Dedifferentiated amniotic fluid mesenchymal stem cell (primary cell): ENCODE measurements around the gene ACTA2.
A peak's percentile ranks its signal among the peaks of the same experiment; 100 is the strongest.
"Not testable (repeated sequence)": the region's sequence is repeated elsewhere in the genome, so short reads cannot be mapped to it uniquely, and the experiment has no call there.

Experiments
- DNase-seq: peaks from one replicate; pipeline ENCODE4 v3.0.0-alpha.2; 2016; ENCODE audit errors: extremely low spot score

The ACTA2 gene

DNA sequence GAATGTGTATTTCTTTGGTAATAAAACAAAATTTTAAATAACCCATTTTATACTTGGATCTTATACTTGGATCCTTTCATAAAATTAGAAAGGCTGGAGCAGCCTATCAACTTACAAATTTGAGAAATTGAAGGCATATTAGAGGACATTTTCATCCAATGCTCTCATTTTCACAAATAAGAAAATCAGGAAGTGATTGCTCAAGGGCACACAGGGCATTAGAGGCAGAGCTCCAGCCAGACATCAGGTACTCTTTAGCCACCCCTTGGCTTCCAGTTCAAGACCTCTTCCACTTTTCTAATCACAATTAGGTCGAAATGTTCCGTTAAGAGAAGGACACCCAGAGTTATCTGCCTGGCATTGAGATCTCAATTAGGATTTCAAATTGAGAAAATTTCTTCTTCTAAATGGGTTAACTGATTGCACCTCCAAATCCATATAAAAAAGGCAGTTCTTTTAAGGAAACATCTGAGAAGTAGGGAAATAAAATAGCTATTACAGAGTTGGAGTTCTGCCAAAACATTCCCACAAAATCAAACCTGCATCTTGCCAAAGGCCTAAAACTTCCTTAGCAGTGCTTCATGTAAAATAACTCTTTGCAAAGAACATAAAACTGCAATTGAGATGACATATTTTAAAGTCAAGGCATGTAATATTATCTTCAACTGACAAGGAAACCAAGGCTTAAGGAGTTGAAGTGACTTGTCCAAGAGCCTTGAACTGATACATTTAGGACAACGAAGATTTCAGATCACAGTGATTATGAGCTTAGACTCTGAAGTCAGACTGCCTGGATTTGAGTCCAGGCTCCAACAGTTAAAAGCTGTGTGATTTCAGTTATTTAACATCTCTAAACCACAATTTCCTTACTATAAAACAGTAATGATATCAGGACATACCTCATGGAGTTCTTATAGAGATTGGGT lies 2.4 kb downstream of the ACTA2 start:
- DNase-seq = no peak

DNA sequence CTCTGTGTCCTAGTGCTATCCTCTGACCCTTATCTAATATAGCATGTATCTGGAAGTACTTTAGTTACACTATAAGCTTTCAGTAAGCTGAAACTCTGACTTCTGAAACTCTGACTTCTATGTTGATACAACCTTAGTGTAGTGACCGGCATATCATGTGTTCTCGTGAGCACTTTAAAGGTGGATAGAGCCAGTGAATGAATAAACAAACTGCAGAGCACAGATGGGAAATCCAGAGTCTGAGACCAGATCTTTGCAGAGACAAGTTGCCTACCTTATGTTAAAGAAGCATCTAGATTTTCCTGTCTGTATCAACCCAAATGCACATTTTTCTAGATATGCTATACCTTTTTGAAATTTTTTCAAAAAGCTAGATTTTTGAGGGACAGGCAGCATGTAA lies 3.5 kb downstream of the ACTA2 start:
- no peak for DNase-seq

DNA sequence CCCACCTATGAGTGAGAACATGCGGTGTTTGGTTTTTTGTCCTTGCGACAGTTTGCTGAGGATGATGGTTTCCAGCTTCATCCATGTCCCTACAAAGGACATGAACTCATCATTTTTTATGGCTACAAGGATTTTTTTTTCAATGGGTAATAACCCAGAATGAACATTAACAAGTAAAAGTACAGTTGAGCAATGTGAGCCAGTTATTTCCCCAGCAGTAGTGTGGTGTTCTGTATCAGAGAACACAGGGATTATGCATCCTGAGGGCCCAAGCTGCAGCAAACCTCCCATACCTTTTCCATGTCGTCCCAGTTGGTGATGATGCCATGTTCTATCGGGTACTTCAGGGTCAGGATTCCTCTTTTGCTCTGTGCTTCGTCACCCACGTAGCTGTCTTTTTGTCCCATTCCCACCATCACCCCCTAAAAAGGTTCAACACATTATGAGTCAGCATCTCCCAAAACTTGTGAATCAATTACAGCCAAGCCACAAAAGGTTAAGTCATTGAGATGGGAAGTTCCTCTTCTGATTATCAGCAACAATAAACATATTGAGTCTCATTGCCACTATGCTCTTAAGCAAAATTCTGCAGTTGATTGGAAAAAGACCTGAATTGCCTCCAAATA lies 5.5 kb downstream of the ACTA2 start:
- DNase-seq = no peak

DNA sequence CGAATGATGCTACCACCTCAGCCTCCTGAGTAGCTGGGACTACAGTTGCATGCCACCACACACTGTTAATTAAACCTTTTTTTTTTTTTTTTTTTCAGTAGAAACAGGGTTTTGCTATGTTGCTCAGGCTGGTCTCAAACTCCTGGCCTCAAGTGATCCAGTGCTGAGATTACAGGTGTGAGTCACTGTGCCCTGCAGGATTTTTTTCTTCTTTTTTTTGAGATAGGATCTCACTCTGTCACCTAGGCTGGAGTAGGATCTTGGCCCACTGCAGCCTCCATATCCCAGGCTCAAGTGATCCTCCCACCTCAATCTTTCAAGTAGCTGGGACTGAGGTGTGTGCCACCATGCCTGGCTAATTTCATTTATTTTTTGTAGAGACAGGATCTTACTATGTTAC lies 6.4 kb downstream of the ACTA2 start:
- no peak for DNase-seq

DNA sequence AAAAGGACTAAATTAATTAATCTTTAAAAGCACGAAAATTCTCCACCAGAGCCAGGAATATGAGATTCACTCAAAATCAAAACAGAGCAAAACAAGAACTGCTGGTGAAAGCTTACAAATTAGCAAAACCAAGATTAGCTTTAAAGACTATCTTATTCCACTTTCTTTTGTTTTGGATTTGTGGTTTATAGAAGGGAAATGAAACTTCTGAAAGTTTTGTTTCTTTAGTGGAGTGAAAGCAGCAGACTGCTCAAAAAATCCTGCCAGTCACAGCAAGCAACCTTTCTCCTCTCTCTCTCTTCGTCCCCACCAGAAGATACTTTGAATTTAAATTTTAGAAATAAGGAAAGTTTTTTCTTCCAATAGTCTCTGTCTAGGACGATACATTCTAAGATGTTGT lies 7.8 kb downstream of the ACTA2 start:
- DNase-seq = no peak

DNA sequence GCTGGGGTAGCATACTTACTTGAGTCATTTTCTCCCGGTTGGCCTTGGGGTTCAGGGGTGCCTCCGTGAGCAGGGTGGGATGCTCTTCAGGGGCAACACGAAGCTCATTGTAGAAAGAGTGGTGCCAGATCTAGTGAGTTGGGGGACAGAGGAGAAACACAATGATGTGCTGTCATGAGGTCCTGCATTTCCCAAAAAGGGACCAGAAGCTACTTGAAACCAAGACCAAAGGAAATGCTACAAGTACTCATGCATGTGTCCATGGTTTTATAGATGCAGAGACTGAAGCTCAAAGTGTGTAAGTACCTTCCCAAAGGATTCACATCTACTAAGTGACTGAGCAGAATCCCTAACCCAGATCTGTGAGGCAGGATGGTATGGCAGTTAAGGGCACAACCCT lies 8.8 kb downstream of the ACTA2 start:
- DNase-seq = no peak

DNA sequence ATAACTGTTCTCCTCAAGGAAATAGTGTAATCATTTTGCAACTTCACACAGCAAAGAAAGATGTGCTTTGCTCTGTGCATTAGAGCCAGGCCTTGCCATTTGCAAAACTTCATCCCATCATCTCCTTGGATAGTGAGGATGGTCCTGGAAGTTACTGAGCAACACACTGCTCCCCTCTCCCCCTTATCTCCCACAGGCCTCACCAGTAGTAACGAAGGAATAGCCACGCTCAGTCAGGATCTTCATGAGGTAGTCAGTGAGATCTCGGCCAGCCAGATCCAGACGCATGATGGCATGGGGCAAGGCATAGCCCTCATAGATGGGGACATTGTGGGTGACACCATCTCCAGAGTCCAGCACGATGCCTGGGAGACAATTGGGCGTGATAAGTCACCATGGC lies 11.5 kb downstream of the ACTA2 start:
- no peak for DNase-seq

DNA sequence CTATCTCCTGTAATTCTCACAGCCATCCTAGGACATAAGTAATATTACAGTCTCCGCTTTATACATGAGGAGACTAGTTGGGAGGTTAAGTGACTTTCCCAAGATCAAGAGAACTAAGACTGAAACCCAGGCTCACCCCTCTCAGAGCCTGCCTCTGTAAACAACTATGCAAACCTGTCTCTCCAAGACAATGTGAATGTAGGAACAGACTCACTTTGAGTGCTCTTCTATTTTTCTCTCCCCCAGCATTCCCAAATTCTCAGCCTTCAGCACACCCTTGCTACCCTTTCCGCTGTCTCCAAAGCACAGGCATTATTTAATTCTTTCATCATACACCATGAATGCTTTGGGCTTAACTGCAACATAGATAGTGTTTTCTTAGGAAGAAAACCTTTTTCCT lies 13.6 kb downstream of the ACTA2 start:
- no peak for DNase-seq

DNA sequence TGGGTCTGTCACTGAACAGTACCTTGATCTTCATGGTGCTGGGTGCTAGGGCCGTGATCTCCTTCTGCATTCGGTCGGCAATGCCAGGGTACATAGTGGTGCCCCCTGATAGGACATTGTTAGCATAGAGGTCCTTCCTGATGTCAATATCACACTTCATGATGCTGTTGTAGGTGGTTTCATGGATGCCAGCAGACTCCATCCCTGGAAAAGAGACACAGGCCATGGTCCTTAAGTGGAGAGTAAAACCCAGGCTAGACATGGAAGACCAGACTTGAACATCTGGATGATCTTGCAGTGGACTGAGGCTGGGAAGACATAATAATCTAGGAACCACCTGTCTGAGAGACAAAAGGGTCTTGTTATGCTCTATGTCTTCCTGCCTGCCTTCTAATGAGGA lies 14.5 kb downstream of the ACTA2 start:
- DNase-seq = no peak

DNA sequence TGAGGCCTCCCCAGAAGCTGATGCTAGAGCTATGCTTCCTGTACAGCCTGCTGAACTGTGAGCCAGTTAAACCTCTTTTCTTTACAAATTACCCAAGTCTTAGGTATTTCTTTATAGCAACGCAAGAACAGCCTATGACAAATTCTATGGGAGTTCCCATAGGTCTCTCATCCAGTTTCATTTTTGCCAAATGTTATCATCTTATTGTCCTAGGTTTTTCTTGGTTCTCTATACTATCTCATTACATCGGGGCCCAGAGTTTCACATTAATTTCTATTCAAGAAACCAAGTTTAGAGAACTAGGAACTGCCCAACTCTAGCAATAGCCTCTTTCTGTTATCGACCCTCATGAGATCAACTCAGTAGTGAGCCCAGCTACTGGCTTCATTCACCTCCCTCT lies 15.9 kb downstream of the ACTA2 start:
- no peak for DNase-seq

DNA sequence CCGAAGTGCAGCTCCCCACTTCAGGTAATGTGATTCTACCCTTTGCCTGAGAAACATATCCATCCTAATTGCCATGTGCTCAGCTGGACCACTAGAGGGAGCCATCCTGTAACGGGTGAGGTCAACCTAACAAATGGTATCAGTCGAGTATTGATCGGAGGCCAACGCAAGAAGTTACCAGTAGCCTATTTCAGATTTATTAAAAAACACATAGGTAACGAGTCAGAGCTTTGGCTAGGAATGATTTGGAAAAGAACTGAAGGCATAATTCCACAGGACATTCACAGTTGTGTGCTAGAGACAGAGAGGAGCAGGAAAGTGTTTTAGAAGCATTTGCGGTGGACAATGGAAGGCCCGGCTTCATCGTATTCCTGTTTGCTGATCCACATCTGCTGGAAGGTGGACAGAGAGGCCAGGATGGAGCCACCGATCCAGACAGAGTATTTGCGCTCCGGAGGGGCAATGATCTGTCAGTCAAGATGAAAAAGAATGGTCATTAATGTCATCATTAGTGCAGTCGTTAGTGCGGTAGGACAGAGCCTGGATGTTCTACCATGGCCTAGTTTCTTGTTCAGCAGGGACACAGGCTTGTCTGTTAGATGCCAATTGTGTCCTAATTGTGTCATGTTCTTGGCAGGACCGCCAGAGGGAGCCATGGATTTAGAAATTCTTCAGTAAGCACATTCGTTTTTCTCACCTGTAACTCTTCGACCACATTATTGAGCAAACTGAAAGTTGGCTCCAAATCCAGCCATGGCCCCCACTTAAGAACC lies 17.5 kb downstream of the ACTA2 start:
- peak; percentile 74 for DNase-seq

DNA sequence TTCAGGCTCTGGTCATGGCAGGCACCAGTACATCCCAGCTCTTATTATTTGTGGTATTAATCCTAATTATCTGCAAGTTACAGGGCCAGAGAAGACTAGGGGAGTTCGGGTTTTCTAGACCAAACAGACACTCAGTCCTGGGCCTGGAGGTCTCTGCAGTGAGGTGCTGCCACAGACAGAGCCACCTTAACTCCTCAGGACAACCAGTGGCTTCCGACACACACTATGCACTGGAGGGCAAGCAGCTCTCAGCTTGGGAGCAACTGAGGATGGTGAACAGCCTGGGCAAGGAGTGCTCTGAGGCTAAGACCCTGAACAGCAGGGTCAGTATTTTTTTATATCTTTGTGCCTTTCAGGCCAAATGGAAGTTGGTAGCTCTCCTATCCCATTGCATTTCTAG lies 19.0 kb downstream of the ACTA2 start:
- DNase-seq = no peak

DNA sequence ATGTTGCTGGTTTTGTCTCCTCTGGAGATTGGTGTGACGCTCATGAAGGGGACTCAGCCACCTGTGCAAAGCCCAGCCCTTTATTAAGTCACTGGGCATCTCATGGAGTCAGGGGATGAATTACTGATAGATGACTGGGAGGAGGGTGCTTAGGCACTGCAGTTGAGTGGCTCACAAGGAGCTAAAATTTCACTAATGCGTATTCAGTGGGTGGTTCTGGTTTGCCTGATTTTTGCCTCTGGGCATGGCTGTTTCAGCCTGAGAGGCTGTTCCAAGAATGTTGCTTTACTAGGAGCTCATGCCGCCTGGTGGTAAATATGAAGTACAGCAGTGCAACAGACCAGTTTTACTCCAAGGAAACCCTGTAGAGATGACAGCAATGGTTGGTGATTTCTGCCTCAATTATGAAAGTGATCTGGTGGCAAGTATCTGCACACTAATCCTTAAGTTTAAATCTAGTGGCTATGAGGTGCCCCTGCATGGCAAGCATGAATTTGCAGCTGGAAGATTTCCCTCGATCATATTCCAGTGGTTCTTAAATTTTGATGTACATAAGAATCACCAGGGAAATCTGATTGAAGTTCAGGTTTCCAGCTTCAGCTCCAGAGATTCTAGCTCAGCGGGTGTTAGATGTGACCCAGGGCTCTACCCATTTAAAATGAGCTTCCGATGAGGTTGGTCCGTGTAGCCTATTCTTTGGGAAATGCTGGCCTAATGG lies 19.9 kb downstream of the ACTA2 start:
- peak; percentile 96 for DNase-seq

DNA sequence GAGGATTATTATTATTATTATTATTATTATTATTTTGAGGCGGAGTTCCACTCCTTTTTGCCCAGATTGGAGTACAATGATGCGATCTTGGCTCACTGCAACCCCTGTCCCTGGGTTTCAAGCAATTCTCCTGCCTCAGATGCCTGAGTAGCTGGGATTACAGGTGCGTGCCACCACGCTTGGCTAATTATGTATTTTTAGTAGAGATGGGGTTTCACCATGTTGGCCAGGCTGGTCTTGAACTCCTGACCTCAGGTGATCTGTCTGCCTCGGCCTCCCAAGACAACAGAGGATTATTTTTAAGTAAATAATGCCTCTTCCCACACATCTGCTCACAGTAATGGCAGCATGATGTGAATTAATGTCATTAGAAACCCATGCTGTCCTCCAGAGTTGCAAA lies 20.5 kb downstream of the ACTA2 start:
- DNase-seq = not testable (repeated sequence)

DNA sequence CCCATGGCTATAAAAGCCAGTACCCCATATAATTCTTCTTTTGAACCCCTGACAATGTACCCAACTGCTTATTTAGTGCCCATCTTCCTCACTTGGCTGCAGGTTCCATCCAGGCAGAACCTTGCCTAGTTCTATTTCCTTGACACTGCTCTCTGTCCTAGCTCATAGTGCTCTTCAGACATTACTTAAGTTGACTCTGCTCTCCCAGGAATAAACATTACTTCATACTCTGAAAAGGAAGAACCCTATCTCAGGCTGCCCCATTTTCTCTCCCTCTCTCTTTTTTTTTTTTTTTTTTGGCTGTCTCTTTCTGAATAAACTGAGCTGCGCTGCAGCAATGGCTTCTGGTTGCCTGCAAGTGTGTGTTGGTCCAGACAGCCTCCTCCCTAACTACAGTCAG lies 21.0 kb downstream of the ACTA2 start:
- DNase-seq = no peak

DNA sequence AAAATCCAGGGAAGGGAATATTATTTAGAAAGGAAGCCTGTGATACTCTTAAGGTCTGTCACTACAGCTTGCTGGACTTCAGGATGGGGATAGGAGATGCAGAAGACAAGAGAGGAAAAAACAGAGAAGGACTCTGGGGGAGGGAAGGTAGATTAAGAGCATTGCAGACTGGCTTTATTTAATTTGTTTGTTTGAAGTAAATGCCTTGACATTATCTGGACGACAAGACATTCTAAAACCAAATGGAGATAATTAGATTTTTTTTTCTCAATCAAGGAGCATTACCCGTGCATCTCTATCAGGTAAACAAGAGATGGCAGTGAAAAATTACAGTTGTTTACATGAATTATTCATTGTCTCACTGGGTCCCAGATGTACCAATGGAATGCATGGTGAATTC lies 24.3 kb downstream of the ACTA2 start:
- DNase-seq = no peak

DNA sequence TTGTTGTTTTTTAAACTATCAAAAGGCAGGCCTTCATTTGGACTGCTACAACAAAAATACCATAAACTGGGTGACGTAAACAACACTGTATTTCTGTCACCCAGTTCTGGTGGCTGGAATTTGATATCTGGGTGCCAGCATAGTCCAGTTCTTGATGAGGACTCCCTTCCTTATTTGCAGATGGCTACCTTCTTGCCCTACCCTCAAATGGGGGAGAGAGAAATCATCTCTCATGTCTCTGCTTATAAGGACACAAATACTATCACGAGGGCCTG lies 25.2 kb downstream of the ACTA2 start:
- DNase-seq = no peak

DNA sequence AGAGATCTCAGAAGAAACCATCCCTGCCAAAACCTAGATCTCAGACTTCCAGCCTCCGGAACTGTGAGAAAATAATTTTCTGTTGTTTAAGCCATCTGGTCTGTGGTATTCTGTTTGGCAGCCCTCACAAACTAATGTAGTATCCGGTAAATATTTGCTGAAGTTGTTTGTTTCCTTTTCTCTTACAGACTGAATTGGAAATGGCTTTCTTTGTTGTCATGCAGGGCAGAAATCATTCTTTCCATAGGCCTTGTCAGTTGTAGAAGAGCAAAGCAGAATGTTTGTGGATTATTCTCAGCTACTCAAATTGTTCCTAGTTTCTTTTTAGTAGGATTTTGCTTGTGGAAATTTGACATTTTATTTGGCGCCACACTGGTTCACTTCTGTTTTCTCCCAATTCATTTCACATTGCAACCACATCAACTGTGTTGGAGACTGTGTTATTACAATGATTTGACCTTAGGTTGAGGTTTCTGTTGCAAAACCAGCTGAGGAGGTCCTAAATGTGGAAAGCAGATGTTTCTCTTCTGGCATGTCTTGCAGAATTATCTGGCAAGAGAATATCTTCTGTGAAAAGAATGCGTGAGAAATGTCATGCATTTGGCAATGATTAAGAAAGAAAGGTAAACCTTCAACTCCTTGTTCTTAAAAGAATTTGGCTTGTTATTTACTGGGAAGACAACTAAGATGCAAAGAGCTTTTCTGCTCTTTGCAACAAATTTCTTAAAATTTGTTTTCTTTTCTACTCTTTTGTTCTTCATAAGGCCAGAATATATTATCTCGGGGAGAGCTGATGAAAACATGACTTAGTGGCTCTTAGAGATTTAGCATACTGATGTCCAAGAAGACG lies 25.8 kb downstream of the ACTA2 start:
- peak; percentile 64 for DNase-seq

DNA sequence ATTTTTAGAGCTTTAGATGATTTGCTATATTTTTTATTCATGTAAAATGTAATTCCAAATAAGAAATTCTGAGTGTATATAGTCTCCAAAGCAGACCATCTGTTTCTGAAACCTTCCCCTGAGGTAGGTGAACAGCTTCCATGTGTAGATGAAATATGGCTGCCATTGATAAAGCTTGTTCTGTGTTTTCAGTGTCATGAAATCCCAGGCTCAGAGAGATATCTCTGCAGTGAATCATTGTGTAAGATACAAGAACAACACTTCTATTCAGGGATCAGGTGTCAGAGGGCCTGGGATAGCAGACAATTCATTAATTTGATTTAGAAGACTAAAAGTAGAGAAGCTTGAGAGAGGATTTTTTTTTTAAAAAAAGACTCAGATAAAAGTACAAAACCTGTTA lies 29.1 kb downstream of the ACTA2 start:
- no peak for DNase-seq

DNA sequence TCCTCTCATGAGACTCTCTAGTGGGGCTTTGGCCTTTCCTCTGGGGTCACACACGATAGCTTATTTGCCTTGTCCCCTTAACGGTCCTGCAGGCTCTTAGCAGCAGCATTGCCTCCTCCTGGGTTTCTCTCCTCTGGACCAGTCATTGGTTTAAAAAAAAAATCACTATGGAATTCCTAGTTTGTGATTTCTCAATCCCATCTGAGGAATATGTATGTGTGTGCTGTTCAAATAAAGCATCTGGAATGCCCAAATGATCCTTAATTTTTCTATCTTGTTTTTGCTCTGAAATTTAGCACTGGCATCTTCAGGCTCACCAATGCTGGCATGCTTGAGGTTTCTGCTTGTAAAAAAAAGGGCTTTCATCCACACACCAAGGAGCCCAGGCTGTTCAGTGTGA lies 30.5 kb downstream of the ACTA2 start:
- DNase-seq = no peak

DNA sequence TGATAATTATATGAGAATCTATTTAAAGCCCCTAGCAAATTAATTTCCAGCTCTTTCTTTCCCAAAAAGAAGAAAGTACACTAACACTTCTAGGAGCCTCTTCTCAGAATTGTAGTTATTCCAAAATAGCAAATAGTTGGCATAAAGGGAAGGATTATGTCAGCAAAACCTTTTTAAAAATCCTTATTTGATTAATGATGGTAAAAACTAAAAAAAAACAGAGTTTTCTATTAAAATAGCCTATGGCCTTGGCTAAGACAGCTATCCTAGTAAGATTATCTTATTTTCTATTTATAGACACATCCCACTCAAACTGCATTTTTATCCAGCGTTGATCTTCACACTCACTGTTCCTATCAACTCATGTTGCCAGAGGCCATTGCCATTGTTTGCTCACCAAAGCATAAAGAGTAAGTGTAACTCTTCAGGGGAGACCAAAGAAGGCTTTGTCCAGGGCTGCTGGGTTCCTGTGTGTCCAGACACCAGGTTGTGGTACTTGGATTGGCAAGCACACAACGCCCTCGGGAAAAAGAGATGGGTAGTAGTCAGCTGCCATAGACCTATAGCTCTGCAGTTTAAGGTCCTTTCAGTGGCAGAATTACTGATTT lies 31.5 kb downstream of the ACTA2 start:
- DNase-seq = no peak
